ENCODE measurements around the gene VSTM1.
"Not testable (repeated sequence)": the region's sequence is repeated elsewhere in the genome, so short reads cannot be mapped to it uniquely, and the experiment has no call there.

Gene VSTM1

DNA sequence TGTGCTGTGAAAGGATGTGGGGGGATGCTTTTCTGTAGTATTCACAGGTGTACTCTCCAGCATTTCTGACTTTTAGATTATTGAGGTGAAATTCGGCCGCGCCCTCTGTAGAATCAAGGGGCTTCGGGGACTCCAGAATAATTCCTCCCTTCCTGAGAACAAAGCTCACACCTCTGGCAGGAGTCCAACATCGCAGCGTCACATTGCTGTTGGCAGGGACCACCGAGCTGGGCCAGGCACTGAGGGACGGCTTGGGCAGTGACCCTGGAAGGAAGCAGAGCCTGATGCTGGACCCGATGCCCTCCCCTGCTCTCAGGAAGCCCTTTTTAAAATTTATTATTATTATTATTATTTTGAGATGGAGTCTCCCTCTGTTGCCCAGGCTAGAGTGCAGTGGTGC lies 11.2 kb upstream of the VSTM1 start:
- 91 to 93% methylated on average over 8 to 9 of the region's 9 CpGs for WGBS, 2 experiments

DNA sequence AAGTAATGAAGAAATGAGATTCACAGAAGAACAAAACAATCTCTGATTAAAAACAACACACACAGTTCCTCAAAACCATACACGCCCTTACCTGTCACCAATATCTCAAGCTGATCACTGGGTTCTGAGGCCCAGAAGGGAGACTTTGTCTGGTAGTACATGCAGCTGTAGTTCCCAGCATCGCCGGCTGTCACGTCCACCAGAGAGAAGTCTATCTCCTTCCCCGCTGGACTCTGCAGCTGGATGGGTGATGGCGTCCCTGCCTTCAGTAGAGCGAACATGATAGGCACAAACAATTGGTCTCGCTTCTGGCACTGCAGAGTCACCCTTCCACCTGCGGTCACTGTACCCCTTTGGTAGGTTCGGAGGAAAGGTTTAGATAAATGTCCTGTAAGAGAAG lies 10.1 kb upstream of the VSTM1 start:
- H3K4me3 ChIP-seq (ENCODE audit: insufficient read depth, low read depth, low read length), result no peak overlapping the region
- H3K27ac ChIP-seq (ENCODE audit: insufficient read depth, low read depth, low read length, poor library complexity, severe bottlenecking), result no peak overlapping the region
- no peaks in the 10 kb centered on the region for H3K36me3 ChIP-seq (ENCODE audit: control insufficient read depth, insufficient read depth, low read length)
- no peaks in the 10 kb centered on the region for H3K27me3 ChIP-seq (ENCODE audit: control insufficient read depth, insufficient read depth, low read length, poor library complexity, severe bottlenecking)
- 90 to 93% methylated on average over 10 of the region's 10 CpGs for WGBS, 2 experiments
- no peaks in the 10 kb centered on the region for H3K4me1 ChIP-seq (ENCODE audit: control insufficient read depth, insufficient read depth, low read length)
- no peaks in the 10 kb centered on the region for H3K9me3 ChIP-seq (ENCODE audit: control insufficient read depth, low read length)

More for the DNA sequence above, 11.2 kb upstream of the VSTM1 start:
- Histone ChIP-seq H3K36me3 (ENCODE audit: control insufficient read depth, insufficient read depth, low read length) (no peaks in the 10 kb centered on the region), H3K4me1 (ENCODE audit: control insufficient read depth, insufficient read depth, low read length) (no peaks in the 10 kb centered on the region), H3K27me3 (ENCODE audit: control insufficient read depth, insufficient read depth, low read length, poor library complexity, severe bottlenecking) (no peaks in the 10 kb centered on the region), H3K9me3 (ENCODE audit: control insufficient read depth, low read length) (no peaks in the 10 kb centered on the region), H3K27ac (ENCODE audit: insufficient read depth, low read depth, low read length, poor library complexity, severe bottlenecking) (no peak overlapping the region), H3K4me3 (ENCODE audit: insufficient read depth, low read depth, low read length) (no peak overlapping the region)

DNA sequence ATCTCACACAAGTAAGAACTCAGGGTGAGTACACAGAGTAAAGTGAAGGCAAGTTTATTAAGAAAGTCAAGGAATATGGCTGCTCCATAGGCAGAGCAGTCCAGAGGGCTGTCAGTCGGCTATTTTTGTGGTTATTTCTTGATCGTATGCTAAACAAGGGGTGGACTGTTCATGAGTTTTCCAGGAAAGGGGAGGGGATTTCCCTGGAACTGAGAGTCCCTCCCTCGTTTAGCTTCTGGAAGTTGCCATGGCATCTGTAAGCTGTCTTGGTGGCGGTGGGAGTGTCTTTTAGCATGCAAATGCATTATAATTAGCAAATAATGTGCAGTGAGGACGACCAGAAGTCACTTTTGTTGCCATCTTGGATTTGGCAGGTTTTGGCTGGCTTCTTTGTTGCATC lies 5.8 kb upstream of the VSTM1 start:
- Histone ChIP-seq H3K36me3 (ENCODE audit: control insufficient read depth, insufficient read depth, low read length) (no peaks in the 10 kb centered on the region), H3K4me3 (ENCODE audit: insufficient read depth, low read depth, low read length) (no peak overlapping the region), H3K9me3 (ENCODE audit: control insufficient read depth, low read length) (no peaks in the 10 kb centered on the region), H3K27me3 (ENCODE audit: control insufficient read depth, insufficient read depth, low read length, poor library complexity, severe bottlenecking) (no peaks in the 10 kb centered on the region), H3K4me1 (ENCODE audit: control insufficient read depth, insufficient read depth, low read length) (no peaks in the 10 kb centered on the region), H3K27ac (ENCODE audit: insufficient read depth, low read depth, low read length, poor library complexity, severe bottlenecking) (no peak overlapping the region)
- 86 to 91% methylated on average over 5 of the region's 5 CpGs for WGBS, 2 experiments

DNA sequence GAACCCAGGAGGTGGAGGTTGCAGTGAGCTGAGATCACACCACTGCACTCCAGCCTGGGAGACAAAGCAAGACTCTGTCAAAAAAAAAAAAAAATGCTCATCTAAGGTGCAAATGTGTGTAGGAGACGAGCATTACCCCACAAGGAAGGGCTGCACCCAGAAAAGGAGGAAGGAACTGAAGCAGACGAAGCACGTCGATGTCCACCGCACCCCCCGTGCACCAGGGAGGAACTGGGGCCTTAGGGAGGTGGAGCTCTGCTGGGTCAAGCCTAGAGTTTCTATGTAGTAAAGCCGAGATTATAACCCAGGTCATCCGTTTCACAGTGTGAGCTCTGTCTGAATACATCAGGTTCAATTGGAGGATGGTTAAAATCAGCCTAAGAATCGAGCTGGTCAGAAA lies 1.1 kb downstream of the VSTM1 start:
- Histone ChIP-seq H3K4me1 (ENCODE audit: control insufficient read depth, insufficient read depth, low read length) (no peaks in the 10 kb centered on the region), H3K4me3 (ENCODE audit: insufficient read depth, low read depth, low read length) (no peak overlapping the region), H3K9me3 (ENCODE audit: control insufficient read depth, low read length) (no peaks in the 10 kb centered on the region), H3K27me3 (ENCODE audit: control insufficient read depth, insufficient read depth, low read length, poor library complexity, severe bottlenecking) (no peaks in the 10 kb centered on the region), H3K27ac (ENCODE audit: insufficient read depth, low read depth, low read length, poor library complexity, severe bottlenecking) (no peak overlapping the region), H3K36me3 (ENCODE audit: control insufficient read depth, insufficient read depth, low read length) (no peaks in the 10 kb centered on the region)
- 89 to 93% methylated on average over 9 of the region's 9 CpGs for WGBS, 2 experiments

DNA sequence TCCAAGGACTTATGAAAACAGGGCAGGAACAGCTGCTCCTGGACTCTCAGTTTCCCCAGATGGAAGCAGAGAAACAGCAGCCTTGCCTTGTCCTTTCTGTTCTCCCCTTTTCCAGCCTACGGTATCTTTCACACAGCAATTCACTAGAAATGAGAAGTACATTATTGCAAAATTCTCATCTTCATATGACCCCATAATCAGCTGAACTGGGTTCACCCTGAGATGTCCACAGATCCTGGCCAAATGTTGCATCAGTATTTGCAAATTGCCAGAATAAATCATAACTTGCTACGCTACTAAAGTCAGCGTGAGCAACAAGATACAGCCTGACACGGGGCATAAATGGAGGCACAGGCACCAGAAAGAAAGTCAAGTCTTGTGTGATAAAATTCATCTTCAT lies 16.1 kb downstream of the VSTM1 start:
- Histone ChIP-seq H3K9me3 (ENCODE audit: control insufficient read depth, low read length) (no peaks in the 10 kb centered on the region), H3K4me1 (ENCODE audit: control insufficient read depth, insufficient read depth, low read length) (no peaks in the 10 kb centered on the region), H3K4me3 (ENCODE audit: insufficient read depth, low read depth, low read length) (no peak overlapping the region), H3K27ac (ENCODE audit: insufficient read depth, low read depth, low read length, poor library complexity, severe bottlenecking) (no peak overlapping the region), H3K27me3 (ENCODE audit: control insufficient read depth, insufficient read depth, low read length, poor library complexity, severe bottlenecking) (peaks cover 8% of the 10 kb centered on the region), H3K36me3 (ENCODE audit: control insufficient read depth, insufficient read depth, low read length) (no peaks in the 10 kb centered on the region)
- 94 to 97% methylated on average over 4 of the region's 4 CpGs for WGBS, 2 experiments

DNA sequence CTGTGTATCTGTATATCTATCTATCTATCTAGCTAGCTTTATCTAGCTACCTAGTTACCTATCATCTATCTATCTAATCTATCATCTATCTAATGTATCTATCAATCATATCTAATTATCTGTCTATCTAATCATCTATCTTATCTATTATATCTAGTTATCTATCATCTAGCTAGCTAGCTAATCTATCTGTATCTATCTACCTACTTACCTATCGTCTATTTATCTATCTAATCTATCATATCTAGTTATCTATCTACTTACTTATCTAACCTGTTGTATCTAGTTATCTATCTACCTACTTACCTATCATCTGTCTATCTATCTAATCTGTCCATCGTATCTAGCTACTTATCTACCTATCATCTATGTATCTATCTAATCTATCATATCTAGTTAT lies 17.9 kb downstream of the VSTM1 start:
- no peaks in the 10 kb centered on the region for H3K4me1 ChIP-seq (ENCODE audit: control insufficient read depth, insufficient read depth, low read length)
- H3K36me3 ChIP-seq (ENCODE audit: control insufficient read depth, insufficient read depth, low read length), result no peaks in the 10 kb centered on the region
- WGBS, 2 experiments, result 82 to 92% methylated on average over 2 of the region's 2 CpGs
- no peak overlapping the region for H3K4me3 ChIP-seq (ENCODE audit: insufficient read depth, low read depth, low read length)
- no peaks in the 10 kb centered on the region for H3K9me3 ChIP-seq (ENCODE audit: control insufficient read depth, low read length)
- no peak overlapping the region for H3K27ac ChIP-seq (ENCODE audit: insufficient read depth, low read depth, low read length, poor library complexity, severe bottlenecking)
- peaks cover 8% of the 10 kb centered on the region for H3K27me3 ChIP-seq (ENCODE audit: control insufficient read depth, insufficient read depth, low read length, poor library complexity, severe bottlenecking)

DNA sequence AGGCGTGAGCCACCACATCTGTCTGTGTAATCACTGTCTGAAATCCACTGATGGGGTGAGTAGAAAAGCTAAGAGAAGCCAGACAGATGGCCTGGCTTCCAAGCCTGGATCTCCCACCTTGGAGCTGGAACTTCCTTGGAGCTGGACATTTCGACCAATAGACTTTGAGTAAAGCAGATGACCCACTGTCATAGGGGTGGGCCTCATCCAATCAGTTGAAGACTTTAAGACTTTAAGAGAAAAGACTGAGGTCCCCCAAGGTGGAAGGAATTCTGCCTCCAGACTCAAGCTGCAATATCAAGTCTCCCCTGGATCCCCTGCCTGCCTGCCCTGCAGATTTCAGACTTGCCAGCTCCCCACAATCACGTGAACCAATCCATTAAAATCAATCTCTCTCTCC lies 20.7 kb downstream of the VSTM1 start:
- no peaks in the 10 kb centered on the region for H3K4me1 ChIP-seq (ENCODE audit: control insufficient read depth, insufficient read depth, low read length)
- no peaks in the 10 kb centered on the region for H3K9me3 ChIP-seq (ENCODE audit: control insufficient read depth, low read length)
- 90 to 92% methylated on average over 2 to 3 of the region's 3 CpGs for WGBS, 2 experiments
- no peak overlapping the region for H3K27ac ChIP-seq (ENCODE audit: insufficient read depth, low read depth, low read length, poor library complexity, severe bottlenecking)
- H3K27me3 ChIP-seq (ENCODE audit: control insufficient read depth, insufficient read depth, low read length, poor library complexity, severe bottlenecking), result peaks cover 8% of the 10 kb centered on the region
- no peak overlapping the region for H3K4me3 ChIP-seq (ENCODE audit: insufficient read depth, low read depth, low read length)
- H3K36me3 ChIP-seq (ENCODE audit: control insufficient read depth, insufficient read depth, low read length), result no peaks in the 10 kb centered on the region

DNA sequence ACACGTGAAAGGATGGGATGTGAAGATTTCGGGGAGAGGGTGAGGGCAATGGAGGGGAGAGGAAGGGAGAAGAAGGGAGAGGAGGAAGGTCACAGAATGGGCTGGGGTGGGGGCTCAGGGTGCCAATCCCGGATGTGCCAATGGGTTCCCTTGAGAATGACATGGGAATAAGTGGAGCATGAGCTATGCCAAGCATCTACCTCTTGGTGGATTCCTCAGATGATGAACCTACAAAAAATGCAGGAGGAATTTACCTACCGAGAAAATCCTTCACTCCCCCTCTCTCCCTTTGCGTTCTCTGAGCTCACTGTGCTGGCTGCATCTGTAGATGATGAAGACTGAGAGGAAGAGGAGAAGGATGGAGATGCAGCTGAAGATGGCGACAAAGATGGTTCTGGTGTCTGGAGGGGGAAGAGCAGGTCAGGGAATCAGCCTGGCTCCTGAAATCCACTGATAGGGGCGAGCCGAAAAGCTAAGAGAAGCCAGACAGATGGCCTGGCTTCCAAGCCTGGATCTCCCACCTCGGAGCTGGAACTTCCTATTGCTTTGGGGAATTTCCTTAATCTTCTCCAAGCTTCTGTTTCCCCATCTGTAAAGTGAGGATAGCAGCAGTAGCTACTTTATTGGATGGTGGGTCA lies 21.6 kb downstream of the VSTM1 start:
- H3K9me3 ChIP-seq (ENCODE audit: control insufficient read depth, low read length), result no peaks in the 10 kb centered on the region
- no peak overlapping the region for H3K4me3 ChIP-seq (ENCODE audit: insufficient read depth, low read depth, low read length)
- H3K27ac ChIP-seq (ENCODE audit: insufficient read depth, low read depth, low read length, poor library complexity, severe bottlenecking), result no peak overlapping the region
- H3K4me1 ChIP-seq (ENCODE audit: control insufficient read depth, insufficient read depth, low read length), result no peaks in the 10 kb centered on the region
- no peaks in the 10 kb centered on the region for H3K36me3 ChIP-seq (ENCODE audit: control insufficient read depth, insufficient read depth, low read length)
- WGBS, 2 experiments, result 72 to 76% methylated on average over 8 to 9 of the region's 9 CpGs
- H3K27me3 ChIP-seq (ENCODE audit: control insufficient read depth, insufficient read depth, low read length, poor library complexity, severe bottlenecking), result peaks cover 8% of the 10 kb centered on the region

DNA sequence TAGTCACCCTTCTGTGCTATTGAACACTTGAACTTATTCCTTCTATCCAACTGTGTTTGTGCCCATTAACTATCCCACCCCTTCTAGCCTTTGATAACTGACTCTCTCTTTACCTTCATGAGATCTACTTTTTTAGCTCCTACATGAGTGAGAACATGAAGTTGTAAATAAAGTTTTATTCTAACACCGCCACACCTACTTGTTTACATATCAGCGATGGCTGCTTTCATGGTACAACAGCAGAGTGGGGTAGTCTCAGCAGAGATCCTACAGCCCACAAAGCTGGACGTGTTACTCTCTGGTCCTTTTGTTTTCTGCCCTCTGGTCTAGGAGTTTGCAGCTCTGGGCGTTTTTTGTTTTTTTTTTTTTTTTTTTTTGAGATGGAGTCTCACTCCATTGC lies 23.7 kb downstream of the VSTM1 start:
- no peaks in the 10 kb centered on the region for H3K27me3 ChIP-seq (ENCODE audit: control insufficient read depth, insufficient read depth, low read length, poor library complexity, severe bottlenecking)
- no peaks in the 10 kb centered on the region for H3K9me3 ChIP-seq (ENCODE audit: control insufficient read depth, low read length)
- H3K27ac ChIP-seq (ENCODE audit: insufficient read depth, low read depth, low read length, poor library complexity, severe bottlenecking), result no peak overlapping the region
- no peaks in the 10 kb centered on the region for H3K36me3 ChIP-seq (ENCODE audit: control insufficient read depth, insufficient read depth, low read length)
- H3K4me1 ChIP-seq (ENCODE audit: control insufficient read depth, insufficient read depth, low read length), result peaks cover 7% of the 10 kb centered on the region
- no peak overlapping the region for H3K4me3 ChIP-seq (ENCODE audit: insufficient read depth, low read depth, low read length)
- WGBS, 2 experiments, result 94% methylated on average over 4 of the region's 4 CpGs

DNA sequence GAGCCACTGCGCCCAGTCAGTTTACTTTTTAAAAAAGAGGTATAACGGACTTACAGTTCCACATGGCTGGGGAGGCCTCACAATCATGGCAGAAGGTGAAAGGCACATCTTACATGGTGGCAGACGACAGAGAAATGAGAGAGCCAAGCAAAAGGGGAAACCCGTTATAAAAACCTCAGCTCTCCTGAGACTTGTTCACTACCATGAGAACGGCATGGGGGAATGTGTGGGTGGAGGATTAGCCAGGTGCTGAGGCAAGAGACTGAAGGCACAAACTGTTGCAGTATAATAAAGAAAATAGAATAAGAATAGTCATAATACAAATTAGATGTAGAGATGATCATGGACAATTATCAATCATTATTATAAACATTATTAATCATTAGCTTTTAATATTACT lies 27.2 kb downstream of the VSTM1 start:
- H3K27me3 ChIP-seq (ENCODE audit: control insufficient read depth, insufficient read depth, low read length, poor library complexity, severe bottlenecking); H3K36me3 ChIP-seq (ENCODE audit: control insufficient read depth, insufficient read depth, low read length); H3K9me3 ChIP-seq (ENCODE audit: control insufficient read depth, low read length); H3K27ac ChIP-seq (ENCODE audit: insufficient read depth, low read depth, low read length, poor library complexity, severe bottlenecking); H3K4me3 ChIP-seq (ENCODE audit: insufficient read depth, low read depth, low read length); H3K4me1 ChIP-seq (ENCODE audit: control insufficient read depth, insufficient read depth, low read length): not testable (repeated sequence)
- 56 to 69% methylated on average over 5 of the region's 5 CpGs for WGBS, 2 experiments

All from ectodermal cell (in vitro differentiated cells).